ENCODE results near the gene UNC5B.

Gene UNC5B

DNA sequence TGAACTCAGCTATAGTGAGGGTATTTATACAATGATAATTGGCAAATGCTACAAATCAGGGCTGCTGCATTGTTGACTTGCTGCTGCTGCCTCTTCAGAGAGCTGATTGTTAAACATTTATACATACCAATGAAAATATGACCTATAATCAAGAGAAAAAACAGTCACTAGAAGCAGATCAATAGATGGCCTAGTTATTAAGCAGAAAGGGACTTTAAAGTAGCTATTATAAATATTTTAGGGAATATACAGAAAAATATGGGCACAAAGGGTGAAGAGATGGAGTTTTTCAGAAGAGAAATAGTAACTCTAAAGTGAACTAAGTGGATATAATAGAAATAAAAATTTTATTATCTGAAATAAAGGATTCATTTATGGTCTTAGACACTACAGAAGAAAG is 14.4 kb upstream of the UNC5B start:
- POLR2A ChIA-PET: no interaction called here
- H3K4me1 ChIP-seq (ENCODE audit: control extremely low read depth in 1 of 4, control insufficient read depth in 4 of 4, insufficient read depth in 4 of 4, low read length in 3 of 4): no peaks in the 10 kb centered on the region
- CTCF ChIA-PET: no interaction called here
- H3K36me3 ChIP-seq (ENCODE audit: control insufficient read depth in 4 of 4, insufficient read depth in 4 of 4, low read length in 3 of 4): no peaks in the 10 kb centered on the region
- H3K9me3 ChIP-seq (ENCODE audit: control extremely low read depth in 1 of 5, control insufficient read depth in 4 of 5, insufficient read depth in 2 of 5, low read depth in 1 of 5, low read length in 4 of 5): peaks cover 4 to 27% (median 11%) of the 10 kb centered on the region in 5 experiments
- H3K4me3 ChIP-seq (ENCODE audit: control insufficient read depth in 1 of 7, extremely low read depth in 1 of 7, insufficient read depth in 4 of 7, low read depth in 2 of 7, low read length in 6 of 7): no peak overlapping the region
- H3K27ac ChIP-seq (ENCODE audit: insufficient read depth in 1 of 2, low read depth in 1 of 2, low read length in 2 of 2, poor library complexity in 1 of 2, severe bottlenecking in 2 of 2): no peak overlapping the region
- DNase-seq: no peak
- no peaks in the 10 kb centered on the region for H3K27me3 ChIP-seq (replicated peaks in 2 of 5; ENCODE audit: control insufficient read depth in 4 of 5, insufficient read depth in 5 of 5, low read length in 4 of 5)

DNA sequence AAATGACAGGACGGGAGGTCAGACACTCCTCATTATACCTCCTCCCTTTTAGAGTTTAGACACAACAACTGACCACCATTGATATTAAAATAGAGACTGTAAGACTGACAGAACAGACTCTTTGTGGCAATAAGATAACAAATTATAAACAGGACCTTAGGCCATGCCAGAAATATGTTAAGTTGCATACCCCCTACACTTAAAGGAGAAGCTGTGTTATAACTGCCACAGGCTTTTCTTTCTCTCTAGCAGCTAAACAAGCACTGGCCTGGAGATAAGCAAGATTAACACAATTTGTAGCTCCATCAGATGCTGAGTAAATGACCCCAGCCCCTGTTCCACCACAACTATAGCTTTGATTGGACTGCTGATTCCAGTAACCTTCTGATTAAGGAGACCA is 10.5 kb upstream of the UNC5B start:
- H3K4me3 ChIP-seq (ENCODE audit: control insufficient read depth in 1 of 7, extremely low read depth in 1 of 7, insufficient read depth in 4 of 7, low read depth in 2 of 7, low read length in 6 of 7): no peak overlapping the region
- no peaks in the 10 kb centered on the region for H3K36me3 ChIP-seq (ENCODE audit: control insufficient read depth in 4 of 4, insufficient read depth in 4 of 4, low read length in 3 of 4)
- H3K9me3 ChIP-seq (ENCODE audit: control extremely low read depth in 1 of 5, control insufficient read depth in 4 of 5, insufficient read depth in 2 of 5, low read depth in 1 of 5, low read length in 4 of 5): peaks cover 4 to 18% (median 10%) of the 10 kb centered on the region in 5 experiments
- peaks cover 0 to 2% (median 0%) of the 10 kb centered on the region in 5 experiments for H3K27me3 ChIP-seq (replicated peaks in 2 of 5; ENCODE audit: control insufficient read depth in 4 of 5, insufficient read depth in 5 of 5, low read length in 4 of 5)
- no CpG with 5 or more reads among the region's 1 CpG for WGBS (ENCODE audit: insufficient coverage)
- no peak overlapping the region for H3K27ac ChIP-seq (ENCODE audit: insufficient read depth in 1 of 2, low read depth in 1 of 2, low read length in 2 of 2, poor library complexity in 1 of 2, severe bottlenecking in 2 of 2)
- CTCF ChIA-PET: no interaction called here
- POLR2A ChIA-PET: no interaction called here
- DNase-seq: no peak
- no peaks in the 10 kb centered on the region for H3K4me1 ChIP-seq (ENCODE audit: control extremely low read depth in 1 of 4, control insufficient read depth in 4 of 4, insufficient read depth in 4 of 4, low read length in 3 of 4)

DNA sequence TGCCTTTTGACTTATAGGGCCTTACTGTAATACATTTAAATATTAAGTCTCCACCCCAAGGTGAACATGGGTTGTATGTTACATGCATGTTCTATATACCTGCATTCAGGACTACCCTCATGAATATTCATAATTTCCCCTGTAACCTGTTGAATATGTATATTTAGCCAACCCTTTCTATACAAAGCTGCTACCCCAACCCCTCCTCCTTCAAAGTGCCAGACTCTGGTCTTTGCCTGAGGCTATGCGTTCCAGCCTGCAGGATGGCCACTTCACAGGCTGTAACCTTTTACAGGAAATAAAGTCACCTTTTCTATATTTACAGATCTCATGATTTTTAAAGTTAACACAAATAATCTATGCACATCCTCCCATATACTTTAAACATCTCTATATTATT is 10.1 kb upstream of the UNC5B start:
- H3K27me3 ChIP-seq (replicated peaks in 2 of 5; ENCODE audit: control insufficient read depth in 4 of 5, insufficient read depth in 5 of 5, low read length in 4 of 5): peaks cover 0 to 4% (median 0%) of the 10 kb centered on the region in 5 experiments
- WGBS (ENCODE audit: insufficient coverage): 100% methylated on average over 1 of the region's 1 CpG
- POLR2A ChIA-PET: no interaction called here
- CTCF ChIA-PET: no interaction called here
- peaks cover 4 to 15% (median 6%) of the 10 kb centered on the region in 5 experiments for H3K9me3 ChIP-seq (ENCODE audit: control extremely low read depth in 1 of 5, control insufficient read depth in 4 of 5, insufficient read depth in 2 of 5, low read depth in 1 of 5, low read length in 4 of 5)
- no peak overlapping the region for H3K27ac ChIP-seq (ENCODE audit: insufficient read depth in 1 of 2, low read depth in 1 of 2, low read length in 2 of 2, poor library complexity in 1 of 2, severe bottlenecking in 2 of 2)
- H3K4me1 ChIP-seq (ENCODE audit: control extremely low read depth in 1 of 4, control insufficient read depth in 4 of 4, insufficient read depth in 4 of 4, low read length in 3 of 4): no peaks in the 10 kb centered on the region
- no peak overlapping the region for H3K4me3 ChIP-seq (ENCODE audit: control insufficient read depth in 1 of 7, extremely low read depth in 1 of 7, insufficient read depth in 4 of 7, low read depth in 2 of 7, low read length in 6 of 7)
- no peak for DNase-seq
- H3K36me3 ChIP-seq (ENCODE audit: control insufficient read depth in 4 of 4, insufficient read depth in 4 of 4, low read length in 3 of 4): no peaks in the 10 kb centered on the region

DNA sequence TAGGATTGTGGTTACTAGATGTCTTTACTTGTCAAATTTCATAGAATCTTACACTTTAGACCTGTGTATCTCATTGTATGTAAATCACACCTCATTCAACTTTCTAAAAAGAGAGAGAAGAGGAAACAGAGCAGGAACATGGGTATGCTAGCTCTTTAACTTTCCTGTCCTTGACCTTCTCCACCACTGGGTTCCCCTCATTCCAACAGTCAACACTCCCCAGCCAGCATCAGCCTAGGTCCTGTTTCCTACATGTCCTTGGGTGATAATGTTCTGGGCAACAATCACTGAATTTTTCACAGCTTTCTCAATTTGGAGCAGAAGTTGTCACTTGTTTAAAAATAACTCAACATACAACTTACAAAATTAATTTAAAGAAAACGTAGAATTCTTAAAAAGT is 9.2 kb upstream of the UNC5B start:
- ChIA-PET POLR2A (no interaction called here), CTCF (interaction anchor here (0.6 kb wide), 1 partner anchor 46 kb away, joined by 3 read pairs; no protein-coding TSS in a partner anchor)
- no peak for DNase-seq
- Histone ChIP-seq H3K36me3 (ENCODE audit: control insufficient read depth in 4 of 4, insufficient read depth in 4 of 4, low read length in 3 of 4) (no peaks in the 10 kb centered on the region), H3K4me1 (ENCODE audit: control extremely low read depth in 1 of 4, control insufficient read depth in 4 of 4, insufficient read depth in 4 of 4, low read length in 3 of 4) (no peaks in the 10 kb centered on the region), H3K27ac (ENCODE audit: insufficient read depth in 1 of 2, low read depth in 1 of 2, low read length in 2 of 2, poor library complexity in 1 of 2, severe bottlenecking in 2 of 2) (no peak overlapping the region), H3K27me3 (replicated peaks in 2 of 5; ENCODE audit: control insufficient read depth in 4 of 5, insufficient read depth in 5 of 5, low read length in 4 of 5) (peaks cover 0 to 4% (median 0%) of the 10 kb centered on the region in 5 experiments), H3K9me3 (ENCODE audit: control extremely low read depth in 1 of 5, control insufficient read depth in 4 of 5, insufficient read depth in 2 of 5, low read depth in 1 of 5, low read length in 4 of 5) (peaks cover 0 to 10% (median 6%) of the 10 kb centered on the region in 5 experiments), H3K4me3 (ENCODE audit: control insufficient read depth in 1 of 7, extremely low read depth in 1 of 7, insufficient read depth in 4 of 7, low read depth in 2 of 7, low read length in 6 of 7) (no peak overlapping the region)
- WGBS (ENCODE audit: insufficient coverage): 88% methylated on average over 1 of the region's 1 CpG

DNA sequence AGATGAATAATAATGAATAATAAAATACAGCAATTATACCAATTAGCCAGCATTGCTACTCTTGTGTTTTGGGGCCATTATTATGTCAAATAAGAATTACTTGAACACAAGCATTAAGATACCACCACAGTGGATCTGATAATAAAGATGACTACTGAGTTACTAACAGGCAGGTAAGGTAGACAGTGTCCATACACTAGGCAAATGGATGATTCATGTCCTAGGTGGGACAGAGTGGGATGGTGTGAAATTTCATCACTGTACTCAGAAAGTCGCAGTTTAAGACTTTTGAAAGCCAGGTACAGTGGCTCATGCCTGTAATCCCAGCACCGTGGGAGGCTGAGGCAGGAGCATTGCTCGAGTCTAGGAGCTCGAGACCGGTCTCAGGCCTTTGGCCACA is 8.7 kb upstream of the UNC5B start:
- peaks cover 0 to 4% (median 0%) of the 10 kb centered on the region in 5 experiments for H3K27me3 ChIP-seq (replicated peaks in 2 of 5; ENCODE audit: control insufficient read depth in 4 of 5, insufficient read depth in 5 of 5, low read length in 4 of 5)
- ChIA-PET POLR2A (interaction anchor here (0.7 kb wide), 1 partner anchor 19 kb away, joined by 6 read pairs; no protein-coding TSS in a partner anchor), CTCF (interaction anchor here (4.1 kb wide), 1 partner anchor 278 kb away, joined by 31 read pairs; no protein-coding TSS in a partner anchor)
- no peak overlapping the region for H3K27ac ChIP-seq (ENCODE audit: insufficient read depth in 1 of 2, low read depth in 1 of 2, low read length in 2 of 2, poor library complexity in 1 of 2, severe bottlenecking in 2 of 2)
- WGBS (ENCODE audit: insufficient coverage): 92% methylated on average over 5 of the region's 5 CpGs
- H3K4me1 ChIP-seq (ENCODE audit: control extremely low read depth in 1 of 4, control insufficient read depth in 4 of 4, insufficient read depth in 4 of 4, low read length in 3 of 4): peaks cover 0 to under 1% (median 0%) of the 10 kb centered on the region in 4 experiments
- DNase-seq: no peak
- H3K4me3 ChIP-seq (ENCODE audit: control insufficient read depth in 1 of 7, extremely low read depth in 1 of 7, insufficient read depth in 4 of 7, low read depth in 2 of 7, low read length in 6 of 7): no peak overlapping the region
- H3K9me3 ChIP-seq (ENCODE audit: control extremely low read depth in 1 of 5, control insufficient read depth in 4 of 5, insufficient read depth in 2 of 5, low read depth in 1 of 5, low read length in 4 of 5): peaks cover 0 to 6% (median 4%) of the 10 kb centered on the region in 5 experiments
- no peaks in the 10 kb centered on the region for H3K36me3 ChIP-seq (ENCODE audit: control insufficient read depth in 4 of 4, insufficient read depth in 4 of 4, low read length in 3 of 4)

DNA sequence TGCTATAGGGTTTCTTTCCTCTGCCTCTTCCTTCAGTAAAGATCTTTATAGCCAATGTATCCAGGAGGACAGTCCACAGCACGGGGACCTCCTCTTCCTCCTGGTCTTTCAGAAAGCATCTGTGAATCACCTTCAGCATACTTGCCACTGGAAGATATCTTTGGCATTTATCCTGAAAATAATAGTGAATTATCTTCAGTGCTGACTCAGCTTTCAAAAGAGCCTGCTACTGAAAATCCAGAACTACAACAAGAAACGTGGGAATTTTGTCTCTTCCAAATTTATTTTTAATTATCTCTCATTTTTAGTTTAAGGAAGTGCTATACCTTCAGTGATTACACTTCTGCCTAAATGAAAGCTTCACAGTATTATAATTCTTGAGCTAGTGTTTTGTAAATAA is 7.6 kb upstream of the UNC5B start:
- no peaks in the 10 kb centered on the region for H3K36me3 ChIP-seq (ENCODE audit: control insufficient read depth in 4 of 4, insufficient read depth in 4 of 4, low read length in 3 of 4)
- POLR2A ChIA-PET: interaction anchor here (0.7 kb wide), 1 partner anchor 20 kb away, joined by 6 read pairs; no protein-coding TSS in a partner anchor
- H3K4me1 ChIP-seq (ENCODE audit: control extremely low read depth in 1 of 4, control insufficient read depth in 4 of 4, insufficient read depth in 4 of 4, low read length in 3 of 4): peaks cover 0 to 6% (median 0%) of the 10 kb centered on the region in 4 experiments
- H3K27me3 ChIP-seq (replicated peaks in 2 of 5; ENCODE audit: control insufficient read depth in 4 of 5, insufficient read depth in 5 of 5, low read length in 4 of 5): peaks cover 0 to 10% (median 5%) of the 10 kb centered on the region in 5 experiments
- H3K4me3 ChIP-seq (ENCODE audit: control insufficient read depth in 1 of 7, extremely low read depth in 1 of 7, insufficient read depth in 4 of 7, low read depth in 2 of 7, low read length in 6 of 7): no peak overlapping the region
- H3K27ac ChIP-seq (ENCODE audit: insufficient read depth in 1 of 2, low read depth in 1 of 2, low read length in 2 of 2, poor library complexity in 1 of 2, severe bottlenecking in 2 of 2): no peak overlapping the region
- no peak for DNase-seq
- CTCF ChIA-PET: interaction anchor here (1.1 to 4.1 kb wide), 2 partner anchors 22 to 279 kb away, joined by 3 to 31 read pairs; no protein-coding TSS in a partner anchor
- no CpG with 5 or more reads among the region's 2 CpGs for WGBS (ENCODE audit: insufficient coverage)
- H3K9me3 ChIP-seq (ENCODE audit: control extremely low read depth in 1 of 5, control insufficient read depth in 4 of 5, insufficient read depth in 2 of 5, low read depth in 1 of 5, low read length in 4 of 5): no peaks in the 10 kb centered on the region

DNA sequence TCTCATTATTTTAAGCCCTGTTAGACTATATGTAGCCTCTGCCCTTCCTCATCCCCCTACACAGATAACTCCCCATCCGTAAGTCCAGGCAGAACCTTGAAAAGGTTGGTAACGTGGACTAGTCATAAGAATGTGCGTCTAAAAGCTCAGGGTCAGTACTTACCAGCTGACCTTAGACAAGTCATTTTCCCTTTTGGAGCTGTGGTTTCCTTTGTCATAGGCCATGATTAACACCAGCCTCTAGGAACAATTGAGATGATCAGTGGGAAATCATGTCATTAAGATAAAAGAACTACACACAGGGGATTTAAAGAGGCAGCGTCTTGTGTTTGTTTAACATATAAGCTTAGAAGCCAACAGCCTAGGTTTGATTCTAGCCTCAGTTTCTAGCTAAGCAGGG is 6.9 kb upstream of the UNC5B start:
- ChIA-PET CTCF (interaction anchor here (0.6 to 4.1 kb wide), 3 partner anchors 12 to 302 kb away, joined by 3 to 31 read pairs (median 3); no protein-coding TSS in a partner anchor), POLR2A (no interaction called here)
- Histone ChIP-seq H3K9me3 (ENCODE audit: control extremely low read depth in 1 of 5, control insufficient read depth in 4 of 5, insufficient read depth in 2 of 5, low read depth in 1 of 5, low read length in 4 of 5) (no peaks in the 10 kb centered on the region), H3K27me3 (replicated peaks in 2 of 5; ENCODE audit: control insufficient read depth in 4 of 5, insufficient read depth in 5 of 5, low read length in 4 of 5) (peaks cover 0 to 17% (median 10%) of the 10 kb centered on the region in 5 experiments), H3K36me3 (ENCODE audit: control insufficient read depth in 4 of 4, insufficient read depth in 4 of 4, low read length in 3 of 4) (no peaks in the 10 kb centered on the region), H3K27ac (ENCODE audit: insufficient read depth in 1 of 2, low read depth in 1 of 2, low read length in 2 of 2, poor library complexity in 1 of 2, severe bottlenecking in 2 of 2) (no peak overlapping the region), H3K4me3 (ENCODE audit: control insufficient read depth in 1 of 7, extremely low read depth in 1 of 7, insufficient read depth in 4 of 7, low read depth in 2 of 7, low read length in 6 of 7) (no peak overlapping the region), H3K4me1 (ENCODE audit: control extremely low read depth in 1 of 4, control insufficient read depth in 4 of 4, insufficient read depth in 4 of 4, low read length in 3 of 4) (peaks cover 0 to 6% (median 0%) of the 10 kb centered on the region in 4 experiments)
- WGBS (ENCODE audit: insufficient coverage): 70% methylated on average over 4 of the region's 4 CpGs
- no peak for DNase-seq

Data from common myeloid progenitor, CD34-positive (primary cell).